Erythroblast (primary cell): Measurements from ENCODE around the gene HOXC13.

Experiments used
- DNase-seq, 2 experiments: peaks; one replicate each; lab custom pipeline; 2025; lab: John Stamatoyannopoulos, UW
- GATA1 ChIP-seq: IDR thresholded peaks from 2 replicates; pipeline ENCODE4 v1.6.1; 2011; ENCODE audit warnings: low read depth, mild to moderate bottlenecking, control low read depth, low read length, moderate library complexity
- POLR2A ChIP-seq: IDR thresholded peaks from 2 replicates; pipeline ENCODE4 v1.6.1; 2011; ENCODE audit warnings: mild to moderate bottlenecking, low read length

The HOXC13 gene

GRCh38 chr12:53973236-53974042 is 34.8 kb downstream of the HOXC13 start:
- TF ChIP-seq GATA1: no peak
- no peak for TF ChIP-seq POLR2A
- no peak for DNase-seq

GRCh38 chr12:53974084-53975063 is 35.7 kb downstream of the HOXC13 start, which contains the start of gene HOTAIR:
TSS of gene HOTAIR (minus strand) at chr12:53974954.
- no peak for TF ChIP-seq POLR2A
- no peak for TF ChIP-seq GATA1
- DNase-seq: no peak

- DNase-seq: no peak
- no peak for TF ChIP-seq GATA1
- no peak for TF ChIP-seq POLR2A
Measured at GRCh38 chr12:53975064-53975471, 36.4 kb downstream of the HOXC13 start.

- TF ChIP-seq GATA1 (no peak), POLR2A (no peak)
- no peak for DNase-seq
Measured at GRCh38 chr12:53975479-53976152, 37.0 kb downstream of the HOXC13 start.

- TF ChIP-seq GATA1 (no peak), POLR2A (no peak)
- no peak for DNase-seq
Measured at GRCh38 chr12:53976172-53976822, 37.7 kb downstream of the HOXC13 start.

GRCh38 chr12:53976823-53977595 is 38.4 kb downstream of the HOXC13 start:
- no peak for TF ChIP-seq GATA1
- TF ChIP-seq POLR2A: no peak

GRCh38 chr12:53977596-53978445 is 39.2 kb downstream of the HOXC13 start:
- DNase-seq: no peak

More at GRCh38 chr12:53976823-53977595, 38.4 kb downstream of the HOXC13 start:
- no peak for DNase-seq

GRCh38 chr12:53978477-53979356 is 40.1 kb downstream of the HOXC13 start:
- no peak for DNase-seq
- no peak for TF ChIP-seq GATA1
- TF ChIP-seq POLR2A: no peak

More at GRCh38 chr12:53977596-53978445, 39.2 kb downstream of the HOXC13 start:
- TF ChIP-seq POLR2A (no peak), GATA1 (no peak)

- TF ChIP-seq GATA1: no peak
- TF ChIP-seq POLR2A: no peak
- DNase-seq: no peak
Measured at GRCh38 chr12:53980104-53980801, 41.6 kb downstream of the HOXC13 start.

GRCh38 chr12:53980802-53981496 is 42.3 kb downstream of the HOXC13 start:
- no peak for DNase-seq
- no peak for TF ChIP-seq GATA1
